Chondrocyte (in vitro differentiated cells): ENCODE results near the gene FCER2. TPM values are rescaled to one million over a fixed set of nuclear protein-coding genes. Genes with fewer than 3 reads are reported as not detected.
"Not testable (repeated sequence)": the region's sequence is repeated elsewhere in the genome, so short reads cannot be mapped to it uniquely, and the experiment has no call there.

ENCODE experiments used
- DNase-seq: peaks from one replicate; pipeline ENCODE4 v3.0.0; 2021; ENCODE audit warnings: mixed read lengths, low spot score
- H3K27ac Mint-ChIP-seq: one replicate; pipeline ENCODE4 v1.8.0; 2021; ENCODE audit warnings: mild to moderate bottlenecking, moderate library complexity, mixed read lengths; ENCODE audit not compliant: unreplicated experiment
- H3K27me3 Mint-ChIP-seq: 2 replicates; pipeline ENCODE4 v1.8.0; 2021; ENCODE audit warnings: low read depth, mixed read lengths
- H3K36me3 Mint-ChIP-seq: 2 replicates; pipeline ENCODE4 v1.8.0; 2021; ENCODE audit warnings: low read depth, mixed read lengths
- H3K4me1 Mint-ChIP-seq: 2 replicates; pipeline ENCODE4 v1.8.0; 2021; ENCODE audit warnings: low read depth, mild to moderate bottlenecking, mixed read lengths
- H3K4me3 Mint-ChIP-seq: one replicate; pipeline ENCODE4 v1.8.0; 2021; ENCODE audit warnings: mild to moderate bottlenecking, moderate library complexity, mixed read lengths; ENCODE audit not compliant: unreplicated experiment
- H3K9me3 Mint-ChIP-seq: 2 replicates; pipeline ENCODE4 v1.8.0; 2021; ENCODE audit warnings: low read depth, mixed read lengths
- CTCF ChIP-seq: fragments of 200-600 bp; sonication (generic); IDR thresholded peaks from 2 replicates; pipeline ENCODE4 v1.5.0; 2021; ENCODE audit warnings: antibody characterized with exemption, mild to moderate bottlenecking, moderate library complexity
- total RNA-seq: library from RNA; stranded (reverse); gene quantifications from 3 replicates; pipeline ENCODE4 v1.2.1, GENCODE V29; 2021

The FCER2 gene
- total RNA-seq, 1 donor from 2014 or later = not detected

- Mint-ChIP-seq H3K27ac (no peak within 1 kb of the TSS), H3K4me3 (no peak within 1 kb of the TSS), H3K36me3 (no peaks in the 10 kb centered on the region), H3K27me3 (peaks cover 42% of the 10 kb centered on the region), H3K4me1 (no peaks in the 10 kb centered on the region), H3K9me3 (peaks cover 4% of the 10 kb centered on the region)
- no peak for DNase-seq
- no peak for TF ChIP-seq CTCF
Observed at GRCh38 chr19:7746903-7747884, 45.3 kb upstream of the FCER2 start, which contains the start of gene CD209. Gene CD209 (minus strand): TSS chr19:7747534. CDS start chr19:7747511, 23 bp downstream.

DNA sequence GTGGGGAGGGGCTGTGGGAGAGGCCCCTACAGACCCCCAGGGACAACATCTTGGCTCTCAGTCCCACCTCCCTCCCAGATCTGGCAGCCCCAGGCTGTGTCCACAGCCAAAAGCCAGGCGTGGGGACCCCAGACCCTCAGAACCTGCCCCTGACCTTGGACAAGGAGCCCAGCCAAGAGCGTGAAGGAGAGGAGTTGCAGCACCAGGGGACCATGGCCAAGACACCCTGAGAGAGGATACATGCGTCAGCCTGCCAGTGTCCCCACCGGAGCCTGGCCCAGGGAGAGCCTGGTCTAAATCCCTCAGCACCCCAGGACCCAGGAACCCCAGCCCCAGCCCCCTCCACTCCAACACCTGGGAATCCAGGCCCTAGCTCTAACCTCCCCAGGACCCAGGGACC lies 44.4 kb upstream of the FCER2 start:
- not testable (repeated sequence) for DNase-seq, H3K4me3 Mint-ChIP-seq, H3K27ac Mint-ChIP-seq, H3K36me3 Mint-ChIP-seq, H3K9me3 Mint-ChIP-seq, H3K4me1 Mint-ChIP-seq
- peaks cover 46% of the 10 kb centered on the region for H3K27me3 Mint-ChIP-seq

DNA sequence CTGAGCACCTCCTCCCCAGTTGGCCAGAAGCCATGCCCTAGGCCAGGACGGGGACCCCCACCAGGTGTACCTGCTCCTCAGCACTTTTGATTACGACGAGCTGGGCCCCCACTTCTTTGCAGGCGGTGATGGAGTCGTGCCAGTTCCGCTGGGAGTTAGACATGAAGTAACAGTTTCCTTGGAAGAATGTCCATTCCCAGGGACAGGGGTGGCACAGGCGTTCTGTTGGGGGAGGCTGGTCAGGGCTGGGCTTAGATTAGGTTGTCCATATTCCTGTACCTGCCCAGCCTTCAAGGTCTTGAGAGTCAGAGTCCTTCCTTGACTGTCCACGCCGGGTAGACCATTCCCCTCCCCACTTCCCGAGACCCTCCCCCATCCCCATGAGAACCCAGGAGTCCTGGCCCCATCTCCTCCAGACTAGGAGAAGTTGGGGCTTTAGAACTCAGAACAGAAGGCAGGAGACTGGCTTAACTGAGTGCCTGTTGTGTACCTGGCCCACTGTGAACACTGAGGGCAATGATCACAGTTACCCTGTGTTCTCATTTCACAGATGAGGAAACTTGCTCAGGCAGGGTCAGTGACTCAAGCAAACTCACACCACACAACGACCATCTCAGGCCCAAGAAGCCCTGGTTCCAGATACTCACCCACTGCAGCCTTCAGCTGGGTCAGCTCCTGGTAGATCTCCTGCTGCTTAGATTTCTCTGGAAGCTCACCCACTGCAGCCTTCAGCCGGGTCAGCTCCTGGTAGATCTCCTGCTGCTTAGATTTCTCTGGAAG lies 43.1 kb upstream of the FCER2 start:
- Mint-ChIP-seq H3K27me3 (peaks cover 44% of the 10 kb centered on the region), H3K27ac (no peak overlapping the region), H3K4me1 (no peaks in the 10 kb centered on the region), H3K9me3 (peaks cover 4% of the 10 kb centered on the region), H3K36me3 (no peaks in the 10 kb centered on the region), H3K4me3 (no peak overlapping the region)
- DNase-seq = peak; percentile 68
- TF ChIP-seq CTCF = no peak

DNA sequence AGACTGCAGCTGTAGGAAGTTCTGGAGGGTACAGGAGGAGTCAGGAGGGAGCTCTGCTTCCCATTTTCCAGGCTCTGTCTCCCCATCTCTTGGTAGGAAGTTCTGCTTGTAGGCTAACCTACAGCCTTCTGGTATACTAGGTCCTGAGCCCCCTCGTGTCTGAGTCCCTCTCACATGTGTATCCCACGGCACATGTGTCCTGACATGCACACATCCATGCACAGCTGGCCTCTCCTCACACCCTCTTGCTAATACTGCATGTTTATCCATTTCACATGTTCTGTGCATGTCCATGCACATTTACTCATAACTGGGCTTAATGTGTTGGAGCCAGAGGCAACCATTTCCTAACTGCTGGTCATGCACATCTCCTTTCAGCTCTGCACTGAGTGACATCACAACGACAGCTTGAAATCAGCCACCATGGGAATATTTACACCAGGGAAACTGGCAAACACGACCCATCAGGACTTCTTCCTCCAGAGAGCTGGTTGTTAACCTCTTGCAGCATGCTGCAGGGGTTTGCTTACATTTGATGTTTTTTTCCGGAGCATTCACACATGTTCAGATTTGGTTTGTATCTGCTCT lies 42.4 kb upstream of the FCER2 start:
- peak; percentile 22 for DNase-seq
- Mint-ChIP-seq H3K27ac (no peak overlapping the region), H3K4me1 (no peaks in the 10 kb centered on the region), H3K4me3 (no peak overlapping the region), H3K27me3 (peaks cover 48% of the 10 kb centered on the region), H3K9me3 (peaks cover 4% of the 10 kb centered on the region), H3K36me3 (no peaks in the 10 kb centered on the region)
- TF ChIP-seq CTCF = no peak

DNA sequence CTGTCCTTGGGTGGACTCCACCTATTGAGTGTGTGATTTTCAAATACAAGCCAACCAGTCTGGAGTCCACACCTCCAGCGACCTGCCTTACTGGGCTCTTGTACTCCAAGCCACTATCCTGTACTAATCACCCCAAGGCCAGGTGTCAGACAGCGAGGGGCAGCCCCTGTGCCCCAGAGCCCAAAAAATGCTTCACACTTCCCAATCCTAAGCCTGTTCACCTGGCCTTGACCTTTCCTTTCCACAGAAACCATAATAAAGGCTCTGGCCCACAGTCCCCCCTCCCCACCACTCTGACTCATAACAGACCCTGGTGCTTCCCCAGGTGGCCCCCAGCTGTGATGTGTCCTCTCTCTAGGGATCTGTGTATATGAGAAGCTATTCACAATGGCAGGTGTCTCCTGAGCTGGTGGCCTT lies 41.5 kb upstream of the FCER2 start:
- DNase-seq = peak; percentile 38
- Mint-ChIP-seq H3K36me3 (no peaks in the 10 kb centered on the region), H3K9me3 (peaks cover 4% of the 10 kb centered on the region), H3K27me3 (peaks cover 54% of the 10 kb centered on the region), H3K27ac (no peak overlapping the region), H3K4me3 (no peak overlapping the region), H3K4me1 (no peaks in the 10 kb centered on the region)
- no peak for TF ChIP-seq CTCF
